HG03135 (cell line): Measurements from ENCODE around the gene RDH14.

Experiments
- ATAC-seq: cut with Tn5 transposase; IDR thresholded peaks from one replicate; pipeline ENCODE4 v1.9.1; 2021; ENCODE audit warnings: mild to moderate bottlenecking, moderate library complexity; ENCODE audit not compliant: unreplicated experiment

RDH14 gene

GRCh38 chr2:18525236-18525635 lies 35.2 kb downstream of the RDH14 start:
- ATAC-seq: no peak

GRCh38 chr2:18522484-18523146 lies 37.8 kb downstream of the RDH14 start:
- no peak for ATAC-seq

- ATAC-seq: peak; percentile 81
Measured at GRCh38 chr2:18520451-18521425, 39.7 kb downstream of the RDH14 start.

- no peak for ATAC-seq
Measured at GRCh38 chr2:18519914-18520450, 40.5 kb downstream of the RDH14 start.

- ATAC-seq: no peak
Measured at GRCh38 chr2:18518116-18519111, 42.0 kb downstream of the RDH14 start.

DNA sequence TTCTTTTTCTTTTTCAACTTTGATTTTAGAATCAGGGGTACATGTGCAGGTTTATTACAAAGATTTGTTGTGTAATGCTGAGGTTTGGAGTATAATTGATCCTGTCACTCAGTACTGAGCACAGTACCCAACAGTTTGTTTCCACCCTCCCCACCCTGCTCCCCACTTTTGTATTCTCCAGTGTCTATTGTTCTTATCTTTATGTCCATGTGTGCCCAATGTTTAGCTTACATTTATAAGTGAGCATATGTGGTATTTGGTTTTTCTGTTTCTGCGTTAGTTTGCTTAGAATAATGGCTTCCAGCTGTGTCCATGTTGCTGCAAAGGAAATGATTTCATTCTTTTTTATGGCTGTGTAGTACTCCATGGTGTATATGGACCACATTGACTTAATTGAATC lies 43.1 kb downstream of the RDH14 start:
- no peak for ATAC-seq

DNA sequence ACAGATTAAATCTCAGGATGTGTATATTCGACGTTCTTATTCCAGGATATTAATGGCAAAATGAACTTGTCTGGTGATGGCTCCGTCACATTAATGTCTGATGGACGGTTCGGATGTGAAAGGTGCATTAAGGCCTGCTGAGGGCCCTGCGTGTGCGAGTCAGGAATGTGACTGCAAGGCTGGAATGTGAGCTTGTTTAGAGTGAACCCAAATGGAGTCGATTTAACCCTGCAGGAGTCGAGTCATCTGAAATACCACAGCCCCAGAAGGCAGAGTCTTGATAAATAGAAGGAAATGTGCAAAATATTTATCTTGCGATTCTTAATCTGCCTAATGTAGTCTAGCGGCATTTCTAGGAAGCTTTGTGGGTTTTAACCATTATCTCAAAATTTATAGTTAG lies 44.3 kb downstream of the RDH14 start:
- no peak for ATAC-seq

DNA sequence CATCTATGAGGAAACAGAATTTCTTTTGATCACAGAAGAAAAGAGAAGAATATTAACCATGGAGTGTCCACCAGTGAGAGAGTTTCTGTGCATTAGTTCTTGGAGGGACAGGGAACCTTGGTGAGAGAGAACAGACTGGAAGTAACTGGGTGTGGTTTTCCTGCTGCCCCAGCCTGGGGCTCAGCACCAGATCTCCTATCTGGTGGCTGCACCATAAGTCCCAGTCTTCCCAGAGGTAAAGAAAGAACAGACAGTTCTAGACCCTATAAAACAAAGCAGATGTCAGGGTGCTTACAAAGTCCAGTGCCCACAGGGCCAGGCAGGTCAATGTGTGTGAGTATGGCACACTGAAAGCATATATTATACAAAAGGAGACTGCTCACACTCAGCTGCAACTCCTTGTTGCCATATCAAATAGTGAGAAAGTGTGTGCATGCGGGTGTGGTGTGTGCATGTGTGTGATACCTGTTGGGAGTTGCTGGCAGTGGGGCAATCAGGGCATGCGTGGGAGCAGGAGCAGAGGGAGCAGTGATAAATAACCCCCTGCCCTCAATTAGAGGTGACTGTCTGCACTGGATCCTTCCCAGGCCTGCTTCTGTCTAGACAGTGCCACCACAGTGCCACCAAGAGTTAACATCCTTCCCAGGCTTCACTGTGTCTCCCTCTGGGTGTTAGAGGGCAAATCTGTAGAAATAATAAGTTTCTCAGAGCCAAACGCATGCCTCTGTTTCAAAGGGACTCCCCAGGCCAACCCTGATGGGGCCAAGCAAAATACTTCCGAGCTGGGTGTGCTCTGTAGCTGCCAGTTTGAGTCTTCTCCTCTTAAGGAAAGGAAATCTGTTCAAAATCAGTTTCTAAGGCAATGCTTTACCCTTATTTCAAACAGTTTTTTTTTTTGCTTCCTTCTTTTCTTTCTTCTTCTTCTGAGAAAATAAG lies 45.7 kb downstream of the RDH14 start:
- no peak for ATAC-seq

DNA sequence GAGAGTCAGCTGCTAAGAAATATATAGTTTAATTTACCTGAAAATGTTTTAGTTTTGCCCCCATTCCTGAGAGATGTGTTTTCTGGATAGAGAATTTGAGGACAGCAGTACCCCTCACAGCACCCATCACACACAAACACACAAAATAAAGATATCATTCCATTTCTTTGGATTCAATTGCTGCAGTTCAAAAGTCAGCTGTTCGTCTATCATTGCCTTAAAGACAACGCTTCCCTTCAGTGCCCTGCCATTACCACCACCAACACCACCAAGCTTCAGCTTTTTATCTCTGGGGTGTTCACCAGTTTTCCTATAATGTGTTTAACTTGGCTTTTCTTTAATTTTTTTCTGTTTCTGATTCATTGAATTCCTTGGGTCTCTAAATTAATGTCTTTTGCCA lies 49.7 kb downstream of the RDH14 start:
- ATAC-seq: no peak

DNA sequence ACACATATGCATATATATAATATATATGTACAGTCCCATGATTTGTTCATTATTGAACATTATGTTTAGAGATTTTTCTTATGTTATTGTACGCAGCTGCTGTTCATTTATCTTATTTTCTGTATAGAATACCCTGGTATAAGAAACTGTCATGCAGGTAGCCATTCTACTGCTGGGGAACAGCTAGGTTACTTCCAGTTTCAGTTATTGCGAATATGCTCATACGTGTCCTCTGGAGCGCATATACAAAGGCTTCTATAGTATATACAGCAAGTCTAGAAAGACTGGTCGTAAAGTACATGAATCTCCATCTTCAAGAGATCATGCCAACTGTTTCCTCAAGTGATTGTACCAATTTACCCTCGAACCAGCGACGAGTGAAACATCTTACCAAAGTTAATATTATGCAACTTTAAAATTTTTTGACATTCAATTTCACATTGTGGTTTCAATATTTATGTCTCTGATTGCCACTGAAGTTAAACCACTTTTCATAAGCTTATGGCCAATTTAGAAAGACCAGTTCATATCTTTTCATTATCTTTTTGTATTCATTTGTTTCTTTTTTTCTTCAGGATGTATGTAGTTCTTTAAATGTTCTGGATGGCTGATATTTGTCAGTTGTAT lies 53.5 kb downstream of the RDH14 start:
- ATAC-seq: no peak

- no peak for ATAC-seq
Measured at GRCh38 chr2:18505703-18506341, 54.6 kb downstream of the RDH14 start.
